Endothelial cell of umbilical vein (primary cell): ENCODE data around the gene LSMEM2. TPM values are rescaled to one million over a fixed set of nuclear protein-coding genes. Genes with fewer than 3 reads are reported as not detected.

ENCODE experiments used
- BruUV-seq: library from RNA; stranded (reverse); fragments of 400-500 nt; replicated peaks from 2 replicates; lab custom pipeline; 2021; lab: Mats Ljungman, UMichigan
- CTCF ChIA-PET: fragments of 300-600, 350-600 bp; sonication (Branson Sonifier 250); formaldehyde crosslinking; loops from one replicate; lab custom pipeline; 2021; ENCODE audit warnings: antibody characterized with exemption, inconsistent platforms; lab: Charles Lee
- POLR2A ChIA-PET: fragments of 300-600, 350-600 bp; sonication (Branson Sonifier 250); formaldehyde crosslinking; loops from one replicate; lab custom pipeline; 2021; ENCODE audit warnings: antibody characterized with exemption, inconsistent platforms; lab: Charles Lee
- DNase-seq: peaks from one replicate; pipeline ENCODE4 v3.0.0-alpha.2; 2011; ENCODE audit warnings: low read depth, low spot score
- FAIRE-seq: peaks from 2 replicates; lab custom pipeline; 2011; peaks lifted over from hg19 to GRCh38; lab: Jason Lieb, UNC
- H2AFZ ChIP-seq: 2 replicates; pipeline ENCODE4 v1.6.0; 2012; ENCODE audit warnings: low read depth, low read length, control low read depth, inconsistent platforms
- H3K27ac ChIP-seq: 2 replicates; pipeline ENCODE4 v1.5.1; 2011; ENCODE audit warnings: low read depth, mild to moderate bottlenecking, control low read depth, low read length, moderate library complexity; ENCODE audit not compliant: insufficient read depth
- H3K27me3 ChIP-seq, 2 experiments: 2 replicates each; pipeline versions ENCODE4 v1.6.0 to v1.6.1; 2011; ENCODE audit warnings: low read length in 2 of 2, mixed read lengths in 1 of 2; ENCODE audit not compliant: control insufficient read depth in 2 of 2, insufficient read depth in 2 of 2
- H3K36me3 ChIP-seq, 2 experiments: 2 replicates in 1 of 2; 3 replicates in 1 of 2; pipeline ENCODE4 v1.5.1; 2011; ENCODE audit warnings: low read length in 2 of 2, mild to moderate bottlenecking in 1 of 2, moderate library complexity in 1 of 2; ENCODE audit not compliant: control insufficient read depth in 2 of 2, insufficient read depth in 2 of 2; ENCODE audit errors: extremely low read depth in 1 of 2
- H3K4me1 ChIP-seq: 3 replicates; pipeline ENCODE4 v1.5.1; 2011; ENCODE audit warnings: mild to moderate bottlenecking, low read length; ENCODE audit not compliant: control insufficient read depth, insufficient read depth; ENCODE audit errors: extremely low read depth
- H3K4me2 ChIP-seq: 2 replicates; pipeline ENCODE4 v1.6.1; 2011; ENCODE audit warnings: low read length, control low read depth, mixed read lengths; ENCODE audit not compliant: insufficient read depth
- H3K4me3 ChIP-seq, 3 experiments: fragments of 200-600 bp in 1 of 3; sonication (generic), shearing (Covaris generic) in 1 of 3; replicated peaks in 1 of 3; 2 replicates each; pipeline ENCODE4 v1.5.1; 2011 to 2016; ENCODE audit warnings: control low read depth in 3 of 3, low read length in 3 of 3, mild to moderate bottlenecking in 2 of 3, inconsistent platforms in 1 of 3, low read depth in 1 of 3, moderate library complexity in 1 of 3; ENCODE audit not compliant: insufficient read depth in 1 of 3
- H3K79me2 ChIP-seq: 2 replicates; pipeline ENCODE4 v1.6.0; 2012; ENCODE audit warnings: low read length, inconsistent platforms; ENCODE audit not compliant: control insufficient read depth, insufficient read depth
- H3K9ac ChIP-seq: replicated peaks from 2 replicates; pipeline ENCODE3; 2011; ENCODE audit warnings: low read length, control low read depth; ENCODE audit not compliant: insufficient read depth; ENCODE audit errors: extremely low read depth
- H3K9me1 ChIP-seq: replicated peaks from 3 replicates; pipeline ENCODE4 v1.6.0; 2011; ENCODE audit warnings: mild to moderate bottlenecking, low read length; ENCODE audit not compliant: control insufficient read depth, insufficient read depth; ENCODE audit errors: extremely low read depth
- H3K9me3 ChIP-seq: replicated peaks from 2 replicates; pipeline ENCODE4 v1.5.1; 2012; ENCODE audit warnings: low read length, inconsistent platforms; ENCODE audit not compliant: control insufficient read depth, insufficient read depth
- H4K20me1 ChIP-seq: replicated peaks from 2 replicates; pipeline ENCODE3; 2011; ENCODE audit warnings: mild to moderate bottlenecking, low read length; ENCODE audit not compliant: control insufficient read depth, insufficient read depth; ENCODE audit errors: extremely low read depth
- CTCF ChIP-seq, 2 donors: IDR thresholded peaks; 1 replicate in 1 of 2; 2 replicates in 1 of 2; pipeline ENCODE4 v1.5.1; 2011; ENCODE audit warnings: low read length in 2 of 2, mild to moderate bottlenecking in 2 of 2, moderate library complexity in 2 of 2, control low read depth in 1 of 2, inconsistent platforms in 1 of 2, low read depth in 1 of 2; ENCODE audit not compliant: insufficient read depth in 1 of 2; ENCODE audit errors: extremely low read depth in 1 of 2
- EZH2 ChIP-seq: IDR thresholded peaks from 2 replicates; pipeline ENCODE4 v1.6.1; 2012; ENCODE audit warnings: borderline replicate concordance, low read depth, mild to moderate bottlenecking, moderate library complexity, low read length, inconsistent platforms; ENCODE audit not compliant: severe bottlenecking
- FOS ChIP-seq: IDR thresholded peaks from 2 replicates; pipeline ENCODE4 v1.6.1; 2011; ENCODE audit warnings: mild to moderate bottlenecking, low read length, moderate library complexity, borderline replicate concordance; ENCODE audit not compliant: insufficient read depth
- GATA2 ChIP-seq: IDR thresholded peaks from 2 replicates; pipeline ENCODE4 v1.7.0; 2011; ENCODE audit warnings: low read depth, mild to moderate bottlenecking, moderate library complexity, mixed read lengths, low read length; ENCODE audit not compliant: insufficient read length, insufficient read depth
- JUN ChIP-seq: IDR thresholded peaks from 2 replicates; pipeline ENCODE4 v1.6.1; 2011; ENCODE audit warnings: borderline replicate concordance, low read depth; ENCODE audit not compliant: insufficient read length, insufficient read depth
- MAX ChIP-seq: IDR thresholded peaks from 2 replicates; pipeline ENCODE4 v1.6.1; 2011; ENCODE audit not compliant: insufficient read depth, insufficient read length
- MYC ChIP-seq: IDR thresholded peaks from one replicate; pipeline ENCODE4 v1.6.1; 2011; ENCODE audit warnings: mild to moderate bottlenecking, low read depth, low read length
- POLR2A ChIP-seq: IDR thresholded peaks from 2 replicates; pipeline ENCODE4 v1.6.1; 2012; ENCODE audit warnings: low read depth, mild to moderate bottlenecking, control low read depth, low read length
- POLR2AphosphoS5 ChIP-seq: IDR thresholded peaks from 2 replicates; pipeline ENCODE4 v1.6.1; 2012; ENCODE audit warnings: low read depth, mild to moderate bottlenecking, control low read depth, low read length, moderate library complexity; ENCODE audit not compliant: insufficient read depth
- dilution Hi-C: fragments of 300-500 bp; cut with MboI; formaldehyde crosslinking; loops from one replicate; pipeline ENCODE4 v1.15.0; 2019; ENCODE audit warnings: low sequenced_read_pairs; ENCODE audit not compliant: extremely low pct_ligation_motif_present
- intact Hi-C: fragments of 100-400 bp; cut with micrococcal nuclease; formaldehyde crosslinking; loops from one replicate; pipeline ENCODE4 v1.10.0; 2022
- polyA plus RNA-seq, 4 experiments: library from polyadenylated mRNA; depleted of rRNA in 3 of 4; stranded (reverse) in 3 of 4; unstranded in 1 of 4; fragments of >200 nt; gene quantifications; 2 replicates each; pipeline versions ENCODE4 v1.2.1 to v1.2.3, GENCODE V29; 2011 to 2012; ENCODE audit warnings: missing spikeins in 1 of 4
- total RNA-seq: library from RNA; stranded (reverse); gene quantifications from 2 replicates; pipeline ENCODE4 v1.2.3, GENCODE V29; 2021

LSMEM2 gene
- total and polyA plus RNA-seq, 2 donors (not counting 3 experiments of a cell fraction or from before 2014, with no cell fraction given): not detected

- Histone ChIP-seq H3K4me2 (no peak overlapping the region), H3K79me2 (peaks cover 20% of the 10 kb centered on the region), H3K27me3 (no peaks in the 10 kb centered on the region), H3K4me3 (no peak overlapping the region), H3K9me3 (no peaks in the 10 kb centered on the region), H2AFZ (no peak overlapping the region), H4K20me1 (no peaks in the 10 kb centered on the region), H3K9ac (no peak overlapping the region), H3K36me3 (peaks cover 15 to 29% of the 10 kb centered on the region in 2 experiments), H3K4me1 (peaks cover 32% of the 10 kb centered on the region), H3K9me1 (no peaks in the 10 kb centered on the region), H3K27ac (no peak overlapping the region)
- POLR2A ChIA-PET: no interaction called here
- no peak for FAIRE-seq
- CTCF ChIA-PET: no interaction called here
- BruUV-seq: no TSS peak
- intact Hi-C loops (no loop called here), dilution Hi-C loops (no loop called here)
- no peak for DNase-seq
- TF ChIP-seq MAX (no peak), POLR2AphosphoS5 (no peak), CTCF (IDR thresholded peaks at IDR 0.05; ENCODE audit: extremely low read depth in 1 of 2, insufficient read depth in 1 of 2, low read depth in 1 of 2, low read length in 2 of 2) (no peak)
Measured at GRCh38 chr3:50326182-50326541, 47.3 kb downstream of the LSMEM2 start.

- CTCF ChIA-PET: interaction anchor here (1.6 to 1.8 kb wide), 3 partner anchors 10 to 101 kb away, joined by 4 to 13 read pairs (median 6); partner anchors contain the start of genes HYAL3 and NAA80
- POLR2A ChIA-PET: interaction anchor here (1.9 kb wide), 1 partner anchor 10 kb away, joined by 8 read pairs; no protein-coding TSS in a partner anchor
- peak overlapping the region; percentile 83 for H3K4me2 ChIP-seq
- H3K4me3 ChIP-seq: peak overlapping the region in 2 of 3 experiments; percentile 69 to 88
- FAIRE-seq: no peak
- peak overlapping the region; percentile 70 for H3K27ac ChIP-seq
- TSS peak; percentile 6 for BruUV-seq
- H3K9me1 ChIP-seq: no peaks in the 10 kb centered on the region
- peaks cover 20 to 39% of the 10 kb centered on the region in 2 experiments for H3K36me3 ChIP-seq
- H3K79me2 ChIP-seq: peaks cover 27% of the 10 kb centered on the region
- TF ChIP-seq GATA2: no peak
- TF ChIP-seq FOS: no peak
- TF ChIP-seq EZH2: no peak
- no peak for TF ChIP-seq MAX
- no peak for TF ChIP-seq CTCF (IDR thresholded peaks at IDR 0.05; ENCODE audit: extremely low read depth in 1 of 2, insufficient read depth in 1 of 2, low read depth in 1 of 2, low read length in 2 of 2)
- no peak for TF ChIP-seq MYC
- TF ChIP-seq POLR2A: no peak
- no peak for TF ChIP-seq POLR2AphosphoS5
- TF ChIP-seq JUN: no peak
- H2AFZ ChIP-seq: no peak overlapping the region
- H3K9me3 ChIP-seq: no peaks in the 10 kb centered on the region
- H4K20me1 ChIP-seq: no peaks in the 10 kb centered on the region
- dilution Hi-C loops (no loop called here), intact Hi-C loops (no loop called here)
- peaks cover 32% of the 10 kb centered on the region for H3K4me1 ChIP-seq
- H3K27me3 ChIP-seq: no peaks in the 10 kb centered on the region
- DNase-seq: no peak
- peak overlapping the region; percentile 87 for H3K9ac ChIP-seq
Measured at GRCh38 chr3:50327129-50327528, 48.2 kb downstream of the LSMEM2 start.
